ENCODE results near the gene GFM1. TPM values are rescaled to one million over a fixed set of nuclear protein-coding genes. Genes with fewer than 3 reads are reported as not detected.

The GFM1 gene
- total and polyA plus RNA-seq, 2 of the 13 experiments (the other 11 are each of a cell fraction or from before 2014, with no cell fraction given): 10.5 to 59.0 TPM

DNA sequence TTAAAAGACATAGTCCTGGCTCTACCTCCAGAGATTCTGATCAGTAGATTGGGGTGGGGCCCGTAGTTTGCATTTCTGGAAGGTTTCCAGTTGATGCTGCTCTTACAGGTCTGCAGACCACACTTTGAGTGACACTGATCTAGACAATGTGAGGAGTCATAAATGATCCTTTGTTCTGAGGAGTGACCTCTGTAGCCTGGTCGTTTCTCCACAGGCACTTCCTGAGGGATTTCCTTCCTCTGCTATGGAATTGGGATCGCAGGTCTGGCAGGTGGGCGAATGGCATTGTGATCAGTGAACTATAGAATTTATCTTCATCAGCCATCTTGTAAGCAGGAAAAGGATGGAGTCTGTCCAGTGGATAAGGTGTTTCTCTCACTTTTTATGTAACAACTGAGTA is 5.5 kb downstream of the GFM1 start (continued):
- TF ChIP-seq, protein P1, sequence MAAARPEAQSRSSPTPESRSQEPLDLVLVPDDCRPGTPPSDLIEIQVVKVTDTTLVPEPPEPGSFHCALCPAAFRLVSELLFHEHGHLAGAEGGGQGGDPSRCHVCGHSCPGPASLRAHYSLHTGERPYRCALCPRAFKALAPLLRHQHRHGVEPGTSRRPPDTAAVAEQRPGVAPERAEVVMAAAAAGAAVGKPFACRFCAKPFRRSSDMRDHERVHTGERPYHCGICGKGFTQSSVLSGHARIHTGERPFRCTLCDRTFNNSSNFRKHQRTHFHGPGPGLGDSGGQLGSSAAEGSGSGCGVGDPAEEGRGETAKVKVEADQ (CRISPR knock-in tag; IDR thresholded peaks at IDR 0.05; ENCODE audit: borderline replicate concordance): no peak
- TF ChIP-seq ZNF235 (CRISPR knock-in tag; IDR thresholded peaks at IDR 0.05; ENCODE audit: borderline replicate concordance): no peak
- TF ChIP-seq BORCS8-MEF2B (CRISPR knock-in tag; IDR thresholded peaks at IDR 0.05): no peak

DNA sequence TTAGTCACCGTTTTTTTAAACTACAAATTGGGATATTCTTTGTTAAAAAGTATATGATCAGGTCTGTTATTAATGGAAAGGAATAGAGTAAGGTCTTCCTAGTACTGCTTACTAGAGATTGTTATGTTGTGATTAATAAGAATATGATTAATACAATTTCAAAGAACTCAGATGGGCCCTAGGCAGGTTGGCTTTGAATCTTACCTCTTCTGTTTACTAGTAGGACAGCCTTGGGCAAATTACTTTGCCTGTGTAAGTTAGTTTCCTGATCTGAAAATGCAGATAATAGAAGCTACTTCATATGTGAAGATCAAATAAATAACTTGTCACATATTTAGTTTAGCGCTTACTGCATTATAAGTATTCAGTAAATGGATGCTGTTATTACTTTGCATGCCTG is 6.9 kb downstream of the GFM1 start:
- no TSS peak for BruUV-seq (replicated peaks)
- FAIRE-seq (no peak), DNase-seq (ENCODE audit: low spot score) (no peak), ATAC-seq (no peak)
- no peak overlapping the region for H3K4me2 ChIP-seq (ENCODE audit: low read depth, low read length)
- POLR2A ChIA-PET: no interaction called here
- H3K27ac ChIP-seq (ENCODE audit: extremely low read length, insufficient read depth, low read length): no peak overlapping the region
- H3K9ac ChIP-seq (ENCODE audit: insufficient read depth, low read depth, low read length): no peak overlapping the region
- CTCF ChIA-PET (ENCODE audit: low intra/inter-chr PET ratio, low total read pairs): no interaction called here
- peaks cover 1 to 36% of the 10 kb centered on the region in 2 experiments; a peak in 2 of 5 replicates for H3K36me3 ChIP-seq (replicated peaks in 1 of 2; ENCODE audit: control insufficient read depth in 1 of 2, insufficient read depth in 2 of 2, low read length in 2 of 2)
- H4K20me1 ChIP-seq (ENCODE audit: insufficient read depth, low read length): no peaks in the 10 kb centered on the region
- no peak for TF ChIP-seq TBX3 (IDR thresholded peaks at IDR 0.05; ENCODE audit: borderline replicate concordance)
- no peaks in the 10 kb centered on the region for H3K27me3 ChIP-seq (ENCODE audit: control insufficient read depth in 1 of 2, insufficient read depth in 2 of 2, low read length in 2 of 2)
- intact Hi-C loops (cut with micrococcal nuclease; ENCODE audit: unreplicated experiment): no loop called here
- H3K9me3 ChIP-seq (ENCODE audit: low read length): no peaks in the 10 kb centered on the region
- 98% methylated on average over 2 of the region's 2 CpGs for WGBS (ENCODE audit: low lambda C conversion rate)
- H3K4me3 ChIP-seq (replicated peaks in 1 of 3; ENCODE audit: insufficient read depth in 1 of 3, low read depth in 2 of 3, low read length in 3 of 3): no peak overlapping the region
- no peak overlapping the region for H2AFZ ChIP-seq (ENCODE audit: low read length)
- in situ Hi-C loops (cut with HindIII; ENCODE audit: extremely low pct_ligation_motif_present, low pct_unique_long_range_greater_than_20kb): no loop called here
- H3K4me1 ChIP-seq (ENCODE audit: insufficient read depth, low read length): peaks cover 16% of the 10 kb centered on the region; the same call in 1 of the 2 replicates
- peaks cover 7% of the 10 kb centered on the region for H3K79me2 ChIP-seq (ENCODE audit: insufficient read depth, low read length)

DNA sequence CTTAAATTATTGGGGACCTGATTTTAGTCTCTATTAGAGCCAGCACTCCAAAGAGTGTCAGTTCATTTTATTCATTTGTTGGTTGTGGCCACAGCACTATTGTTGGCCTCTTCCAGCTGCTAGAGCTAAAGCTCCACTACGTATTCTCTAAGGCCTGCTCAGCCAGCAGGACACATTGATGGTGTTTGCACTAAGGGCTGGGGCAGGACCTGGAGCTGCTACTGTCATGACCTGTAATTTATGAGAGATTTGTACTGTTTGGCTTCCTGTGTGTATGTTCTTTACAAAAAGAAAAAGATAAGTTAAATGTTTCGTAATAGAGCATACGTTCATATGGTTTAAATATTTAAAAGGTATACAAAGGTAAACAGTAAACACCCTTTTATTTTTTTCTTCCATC is 8.1 kb downstream of the GFM1 start:
- no peaks in the 10 kb centered on the region for H3K9me3 ChIP-seq (ENCODE audit: low read length)
- H3K9ac ChIP-seq (ENCODE audit: insufficient read depth, low read depth, low read length): no peak overlapping the region
- peaks cover 11% of the 10 kb centered on the region; the same call in 1 of the 2 replicates for H3K4me1 ChIP-seq (ENCODE audit: insufficient read depth, low read length)
- H3K27me3 ChIP-seq (ENCODE audit: control insufficient read depth in 1 of 2, insufficient read depth in 2 of 2, low read length in 2 of 2): no peaks in the 10 kb centered on the region
- H3K27ac ChIP-seq (ENCODE audit: extremely low read length, insufficient read depth, low read length): no peak overlapping the region
- no TSS peak for BruUV-seq (replicated peaks)
- ChIA-PET CTCF (ENCODE audit: low intra/inter-chr PET ratio, low total read pairs) (no interaction called here), POLR2A (no interaction called here)
- intact Hi-C loops (cut with micrococcal nuclease; ENCODE audit: unreplicated experiment): no loop called here
- FAIRE-seq: no peak
- H3K4me2 ChIP-seq (ENCODE audit: low read depth, low read length): no peak overlapping the region
- no peak for DNase-seq (ENCODE audit: low spot score)
- WGBS (ENCODE audit: low lambda C conversion rate): 85% methylated on average over 3 of the region's 3 CpGs
- H4K20me1 ChIP-seq (ENCODE audit: insufficient read depth, low read length): no peaks in the 10 kb centered on the region
- no peak for ATAC-seq
- H2AFZ ChIP-seq (ENCODE audit: low read length): no peak overlapping the region
- no peak overlapping the region for H3K4me3 ChIP-seq (replicated peaks in 1 of 3; ENCODE audit: insufficient read depth in 1 of 3, low read depth in 2 of 3, low read length in 3 of 3)
- H3K79me2 ChIP-seq (ENCODE audit: insufficient read depth, low read length): no peaks in the 10 kb centered on the region
- in situ Hi-C loops (cut with HindIII; ENCODE audit: extremely low pct_ligation_motif_present, low pct_unique_long_range_greater_than_20kb): no loop called here
- TF ChIP-seq ZNF530 (CRISPR knock-in tag; IDR thresholded peaks at IDR 0.05; ENCODE audit: low read depth) (no peak), HOXD1 (CRISPR knock-in tag; IDR thresholded peaks at IDR 0.05) (no peak), PHF20 (CRISPR knock-in tag; IDR thresholded peaks at IDR 0.05) (no peak)
- TF ChIP-seq, protein P2, sequence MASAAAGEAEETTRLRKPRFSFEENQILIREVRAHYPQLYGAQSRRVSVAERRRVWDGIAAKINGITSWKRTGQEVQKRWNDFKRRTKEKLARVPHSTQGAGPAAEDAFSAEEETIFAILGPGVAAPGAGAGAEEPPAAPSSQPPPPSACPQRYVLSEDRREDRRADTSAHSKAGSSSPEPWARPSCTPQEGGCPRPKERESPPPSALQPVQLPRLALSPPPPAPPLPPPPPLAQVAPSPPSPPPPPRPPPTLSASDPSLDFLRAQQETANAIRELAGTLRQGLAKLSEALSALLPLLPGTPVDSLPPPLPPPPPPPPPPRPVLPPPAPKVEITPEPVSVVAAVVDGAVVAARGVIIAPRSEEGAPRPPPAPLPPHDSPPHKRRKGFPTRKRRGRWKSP (CRISPR knock-in tag; IDR thresholded peaks at IDR 0.05): no peak
- peaks cover 1 to 38% of the 10 kb centered on the region in 2 experiments; a peak in 3 of 5 replicates for H3K36me3 ChIP-seq (replicated peaks in 1 of 2; ENCODE audit: control insufficient read depth in 1 of 2, insufficient read depth in 2 of 2, low read length in 2 of 2)
